ENCODE results near the gene PAFAH1B2.

The PAFAH1B2 gene

GRCh38 chr11:117143871-117144476 is at the start of gene PAFAH1B2:
PAFAH1B2 (plus strand) TSS chr11:117144287; CDS start chr11:117152448, 8,161 bp downstream.
- peak; percentile 98 for DNase-seq (ENCODE audit: low spot score)
- in situ Hi-C loops (cut with MboI; ENCODE audit: low pct_unique_long_range_greater_than_20kb, low sequenced_read_pairs, unreplicated experiment): no loop called here
- TF ChIP-seq CTCF (IDR thresholded peaks at IDR 0.05; ENCODE audit: extremely low read depth, insufficient read depth, missing control alignments): no peak

GRCh38 chr11:117094776-117095175 is 49.3 kb upstream of the PAFAH1B2 start:
- in situ Hi-C loops (cut with MboI; ENCODE audit: low pct_unique_long_range_greater_than_20kb, low sequenced_read_pairs, unreplicated experiment): no loop called here
- no peak for DNase-seq (ENCODE audit: low spot score)

GRCh38 chr11:117095284-117096161 is 48.6 kb upstream of the PAFAH1B2 start:
- TF ChIP-seq CTCF (IDR thresholded peaks at IDR 0.05; ENCODE audit: extremely low read depth, insufficient read depth, missing control alignments): no peak
- in situ Hi-C loops (cut with MboI; ENCODE audit: low pct_unique_long_range_greater_than_20kb, low sequenced_read_pairs, unreplicated experiment): no loop called here
- no peak for DNase-seq (ENCODE audit: low spot score)

More at GRCh38 chr11:117094776-117095175, 49.3 kb upstream of the PAFAH1B2 start:
- no peak for TF ChIP-seq CTCF (IDR thresholded peaks at IDR 0.05; ENCODE audit: extremely low read depth, insufficient read depth, missing control alignments)

GRCh38 chr11:117096201-117096991 is 47.7 kb upstream of the PAFAH1B2 start:
- TF ChIP-seq CTCF (IDR thresholded peaks at IDR 0.05; ENCODE audit: extremely low read depth, insufficient read depth, missing control alignments): no peak
- in situ Hi-C loops (cut with MboI; ENCODE audit: low pct_unique_long_range_greater_than_20kb, low sequenced_read_pairs, unreplicated experiment): no loop called here

GRCh38 chr11:117097014-117097388 is 47.1 kb upstream of the PAFAH1B2 start:
- in situ Hi-C loops (cut with MboI; ENCODE audit: low pct_unique_long_range_greater_than_20kb, low sequenced_read_pairs, unreplicated experiment): no loop called here
- no peak for TF ChIP-seq CTCF (IDR thresholded peaks at IDR 0.05; ENCODE audit: extremely low read depth, insufficient read depth, missing control alignments)
- DNase-seq (ENCODE audit: low spot score): no peak

More at GRCh38 chr11:117096201-117096991, 47.7 kb upstream of the PAFAH1B2 start:
- peak; percentile 82 for DNase-seq (ENCODE audit: low spot score)
